OCI-LY7 (cell line): ENCODE data around the gene RRP9. TPM values are rescaled to one million over a fixed set of nuclear protein-coding genes. Genes with fewer than 3 reads are reported as not detected.

Experiments
- BruUV-seq: library from RNA; stranded (reverse); fragments of 400-500 nt; replicated peaks from 2 replicates; lab custom pipeline; 2021; lab: Mats Ljungman, UMichigan
- CTCF ChIA-PET: fragments of 300-600 bp; sonication (Branson Sonifier 250); formaldehyde crosslinking; loops from one replicate; lab custom pipeline; 2022; ENCODE audit warnings: antibody characterized with exemption; ENCODE audit not compliant: unreplicated experiment; lab: Charles Lee
- POLR2A ChIA-PET: fragments of 300-600 bp; sonication (Branson Sonifier 250); formaldehyde crosslinking; loops from one replicate; lab custom pipeline; 2022; ENCODE audit warnings: antibody characterized with exemption; lab: Charles Lee
- DNase-seq: peaks from one replicate; pipeline ENCODE4 v3.0.0-alpha.2; 2015; ENCODE audit warnings: low spot score
- H2AFZ ChIP-seq: fragments of 200-600 bp; sonication (generic), shearing (Covaris generic); 2 replicates; pipeline ENCODE4 v1.6.1; 2014; ENCODE audit warnings: mild to moderate bottlenecking, antibody characterized with exemption, low read length, moderate library complexity
- H3K27ac ChIP-seq: fragments of 200-600 bp; sonication (generic); 2 replicates; pipeline ENCODE4 v1.5.1; 2014; ENCODE audit warnings: mixed run types, low read depth, mild to moderate bottlenecking, moderate library complexity, low read length, inconsistent platforms; ENCODE audit not compliant: poor library complexity, severe bottlenecking
- H3K36me3 ChIP-seq: fragments of 200-600 bp; sonication (generic); 2 replicates; pipeline ENCODE4 v1.6.1; 2014; ENCODE audit warnings: mild to moderate bottlenecking, antibody characterized with exemption, low read length, moderate library complexity, mixed read lengths; ENCODE audit not compliant: insufficient read depth
- H3K4me1 ChIP-seq: fragments of 200-600 bp; sonication (generic); 2 replicates; pipeline ENCODE4 v1.5.1; 2014; ENCODE audit warnings: mild to moderate bottlenecking, low read length; ENCODE audit not compliant: insufficient read depth, poor library complexity, severe bottlenecking
- H3K4me2 ChIP-seq: fragments of 200-600 bp; sonication (generic); 2 replicates; pipeline ENCODE4 v1.6.1; 2014; ENCODE audit warnings: mild to moderate bottlenecking, low read length
- H3K4me3 ChIP-seq: fragments of 200-600 bp; sonication (generic); 2 replicates; pipeline ENCODE4 v1.5.1; 2014; ENCODE audit warnings: mild to moderate bottlenecking, low read depth, low read length; ENCODE audit not compliant: poor library complexity, severe bottlenecking
- H3K79me2 ChIP-seq: fragments of 200-600 bp; sonication (generic); 2 replicates; pipeline ENCODE4 v1.6.1; 2016; ENCODE audit warnings: low read depth, mild to moderate bottlenecking, low read length, moderate library complexity, mixed read lengths; ENCODE audit not compliant: insufficient read depth
- H3K9me2 ChIP-seq: fragments of 200-600 bp; sonication (generic); 2 replicates; pipeline ENCODE4 v1.6.1; 2016; ENCODE audit warnings: mild to moderate bottlenecking, low read length, mixed read lengths; ENCODE audit not compliant: insufficient read depth
- H3K9me3 ChIP-seq: fragments of 200-600 bp; sonication (generic); 2 replicates; pipeline ENCODE4 v1.6.1; 2014; ENCODE audit warnings: mild to moderate bottlenecking, mixed run types, low read length, mixed read lengths
- H4K20me1 ChIP-seq: fragments of 200-600 bp; sonication (generic); 2 replicates; pipeline ENCODE4 v1.6.1; 2014; ENCODE audit warnings: mild to moderate bottlenecking, antibody characterized with exemption, low read length, moderate library complexity, mixed read lengths; ENCODE audit not compliant: insufficient read depth
- CTCF ChIP-seq: fragments of 200-600 bp; sonication (generic); conservative IDR thresholded peaks from 2 replicates; pipeline ENCODE4 v1.5.1; 2014; ENCODE audit warnings: mild to moderate bottlenecking, antibody characterized with exemption, low read length, moderate library complexity, mixed read lengths
- EZH2phosphoT487 ChIP-seq: fragments of 200-600 bp; sonication (generic); IDR thresholded peaks from 2 replicates; pipeline ENCODE4 v1.6.1; 2018; ENCODE audit warnings: low read depth, borderline replicate concordance, mild to moderate bottlenecking, mixed run types, antibody characterized with exemption, low read length, moderate library complexity, mixed read lengths
- intact Hi-C: fragments of 100-400 bp; cut with micrococcal nuclease; formaldehyde crosslinking; loops from one replicate; pipeline ENCODE4 v1.10.0; 2022; ENCODE audit not compliant: unreplicated experiment
- total RNA-seq, 2 experiments: library from RNA; depleted of rRNA in 1 of 2; stranded (reverse); fragments of >200 nt in 1 of 2; shearing (Covaris generic) in 1 of 2; gene quantifications; 2 replicates each; pipeline ENCODE4 v1.2.3, GENCODE V29; 2014 to 2022

The RRP9 gene
- total RNA-seq, 2 experiments from 2014 or later, result 34.4 to 41.1 TPM

- intact Hi-C loops, result no loop called here
- H3K4me1 ChIP-seq, result peaks cover 37% of the 10 kb centered on the region
- no peaks in the 10 kb centered on the region for H3K36me3 ChIP-seq
- H3K9me3 ChIP-seq, result no peaks in the 10 kb centered on the region
- no peaks in the 10 kb centered on the region for H3K9me2 ChIP-seq
- DNase-seq, result no peak
- no peak overlapping the region for H3K27ac ChIP-seq
- H2AFZ ChIP-seq, result no peak overlapping the region
- H3K79me2 ChIP-seq, result no peaks in the 10 kb centered on the region
- no TSS peak for BruUV-seq
- TF ChIP-seq CTCF (no peak), EZH2phosphoT487 (no peak)
- H3K4me3 ChIP-seq, result no peak overlapping the region
- H4K20me1 ChIP-seq, result no peaks in the 10 kb centered on the region
- ChIA-PET CTCF (no interaction called here), POLR2A (interaction anchor here (1.0 kb wide), 1 partner anchor 15 kb away, joined by 3 read pairs; no protein-coding TSS in a partner anchor)
- H3K4me2 ChIP-seq, result no peak overlapping the region
Measured at GRCh38 chr3:51978143-51978502, 36.4 kb upstream of the RRP9 start.

GRCh38 chr3:51977446-51978142 is 35.9 kb upstream of the RRP9 start:
- ChIA-PET POLR2A (no interaction called here), CTCF (no interaction called here)
- no TSS peak for BruUV-seq
- H2AFZ ChIP-seq, result no peak overlapping the region
- H3K4me3 ChIP-seq, result no peak overlapping the region
- H4K20me1 ChIP-seq, result no peaks in the 10 kb centered on the region
- no peaks in the 10 kb centered on the region for H3K9me2 ChIP-seq
- H3K4me1 ChIP-seq, result peaks cover 31% of the 10 kb centered on the region
- H3K9me3 ChIP-seq, result no peaks in the 10 kb centered on the region
- H3K36me3 ChIP-seq, result no peaks in the 10 kb centered on the region
- no peak overlapping the region for H3K27ac ChIP-seq
- no peaks in the 10 kb centered on the region for H3K79me2 ChIP-seq
- peak; percentile 30 for DNase-seq
- H3K4me2 ChIP-seq, result peak overlapping the region; percentile 2; the same call in 1 of the 2 replicates
- TF ChIP-seq EZH2phosphoT487, result no peak
- TF ChIP-seq CTCF, result no peak
- intact Hi-C loops, result no loop called here

- DNase-seq, result peak; percentile 44
- peak overlapping the region; percentile 76 for H3K4me3 ChIP-seq
- ChIA-PET POLR2A (interaction anchor here (0.7 kb wide), 1 partner anchor 34 kb away, joined by 3 read pairs; the partner anchor contains the start of genes PARP3 and RRP9), CTCF (no interaction called here)
- H3K36me3 ChIP-seq, result no peaks in the 10 kb centered on the region
- BruUV-seq, result no TSS peak
- peaks cover 30% of the 10 kb centered on the region for H3K4me1 ChIP-seq
- no peaks in the 10 kb centered on the region for H3K9me2 ChIP-seq
- H3K4me2 ChIP-seq, result peak overlapping the region; percentile 95
- no peak overlapping the region for H3K27ac ChIP-seq
- H3K79me2 ChIP-seq, result no peaks in the 10 kb centered on the region
- intact Hi-C loops, result loop anchor here (2.0 kb wide), 1 partner anchor 19 kb away; the partner anchor contains the start of gene RPL29
- H2AFZ ChIP-seq, result peak overlapping the region; percentile 95; the same call in 1 of the 2 replicates
- TF ChIP-seq EZH2phosphoT487, result no peak
- 0 out of 2 replicates have a peak, but pooled peaks have one; percentile 41 for TF ChIP-seq CTCF
- H3K9me3 ChIP-seq, result no peaks in the 10 kb centered on the region
- no peaks in the 10 kb centered on the region for H4K20me1 ChIP-seq
Measured at GRCh38 chr3:51975852-51976549, 34.3 kb upstream of the RRP9 start.
